Measurements from ENCODE around the gene ZNF18.
"Not testable (repeated sequence)": the region's sequence is repeated elsewhere in the genome, so short reads cannot be mapped to it uniquely, and the experiment has no call there.

The ZNF18 gene

DNA sequence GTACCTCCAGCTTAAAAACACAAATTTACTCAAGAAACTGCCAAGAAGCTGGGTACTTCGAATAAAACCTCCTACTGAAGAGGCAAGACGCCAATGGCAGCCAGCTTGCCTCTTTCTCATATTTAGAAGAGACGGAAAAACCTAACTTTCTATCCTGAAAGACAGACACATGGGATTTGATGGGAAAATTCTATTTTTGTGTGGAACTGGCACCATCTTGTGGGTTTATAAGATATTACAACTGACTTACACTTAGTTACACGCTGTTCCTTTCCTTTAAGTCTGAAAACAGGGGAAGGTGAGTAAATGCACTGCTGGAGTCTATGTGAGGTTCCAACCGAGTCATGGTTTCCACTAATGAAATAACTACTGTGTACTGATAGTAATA, 10.3 kb downstream of the ZNF18 start:
- no peak for DNase-seq (ENCODE audit: low read depth in 2 of 3, low spot score in 2 of 3)

DNA sequence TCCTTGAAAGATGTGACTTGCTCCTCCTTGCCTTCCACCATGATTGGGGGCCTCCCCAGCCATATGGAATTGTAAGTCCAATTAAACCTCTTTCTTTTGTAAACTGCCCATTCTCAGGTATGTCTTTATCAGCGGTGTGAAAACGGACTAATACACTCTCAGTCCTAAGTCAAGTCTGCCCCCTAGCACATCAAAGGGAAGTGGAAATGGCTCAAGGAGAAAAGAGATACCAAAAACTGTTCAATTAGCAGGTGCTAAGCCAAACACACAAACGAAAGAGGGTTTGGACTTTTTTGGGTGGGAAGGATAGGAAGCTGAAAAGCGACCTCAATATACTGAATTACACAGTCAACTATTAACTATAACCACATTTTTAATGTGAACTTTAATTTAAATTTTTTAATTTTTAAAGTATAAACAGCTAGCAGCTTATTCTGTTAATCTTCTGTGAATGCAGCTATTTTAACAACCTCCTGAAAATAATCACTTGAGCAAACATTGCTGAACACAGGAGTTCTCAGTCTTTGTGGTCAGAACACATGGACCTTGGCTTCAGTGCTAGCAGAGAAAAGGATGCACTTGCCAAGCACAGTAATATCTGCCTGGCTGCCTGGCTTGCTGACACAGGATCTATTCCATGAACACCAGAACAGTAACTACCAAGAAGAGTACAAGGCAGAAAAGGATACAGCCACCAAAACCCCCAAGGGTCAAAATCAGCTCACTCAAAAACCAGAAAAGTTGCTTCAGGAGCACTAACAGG, 10.9 kb downstream of the ZNF18 start:
- no peak for DNase-seq (ENCODE audit: low read depth in 2 of 3, low spot score in 2 of 3)

DNA sequence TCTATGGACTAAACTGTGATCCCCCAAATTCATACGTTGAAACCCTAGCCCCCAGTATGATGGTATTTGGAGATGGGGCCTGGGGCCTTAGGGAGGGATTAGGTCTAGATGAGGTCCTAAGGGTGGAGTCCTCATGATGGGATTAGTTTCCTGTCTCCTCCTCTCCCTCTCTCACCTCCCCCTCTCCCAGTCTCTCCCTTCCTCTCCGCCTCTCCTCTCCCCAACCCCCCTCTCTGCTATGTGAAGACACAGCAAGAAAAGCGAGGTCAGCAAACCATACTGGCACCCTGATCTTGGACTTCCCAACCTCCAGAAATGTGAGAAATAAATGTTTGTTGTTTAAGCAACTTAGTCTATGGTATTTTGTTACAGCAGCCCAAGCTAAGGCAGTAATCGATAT, 15.4 kb downstream of the ZNF18 start:
- no peak for DNase-seq (ENCODE audit: low read depth in 2 of 3, low spot score in 2 of 3)

DNA sequence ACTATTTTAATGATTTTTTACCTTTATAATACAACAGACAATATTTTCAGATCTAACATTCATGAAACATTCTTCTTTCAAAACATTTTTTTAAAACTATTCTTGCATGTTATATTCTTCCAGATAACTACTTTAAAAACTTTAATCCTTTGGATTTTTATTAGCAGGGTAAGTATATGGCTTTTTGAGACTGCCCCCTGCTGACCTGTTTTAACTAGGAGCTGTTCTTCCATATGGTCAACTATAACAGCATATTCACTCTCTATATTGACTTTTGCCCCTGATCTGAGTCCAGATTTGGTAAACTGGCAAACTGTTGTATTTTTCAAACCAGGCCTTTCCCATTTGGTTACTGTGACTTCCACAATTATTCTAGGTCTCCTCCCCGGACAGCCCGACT, 16.5 kb downstream of the ZNF18 start:
- DNase-seq (ENCODE audit: low read depth in 2 of 3, low spot score in 2 of 3), result no peak

DNA sequence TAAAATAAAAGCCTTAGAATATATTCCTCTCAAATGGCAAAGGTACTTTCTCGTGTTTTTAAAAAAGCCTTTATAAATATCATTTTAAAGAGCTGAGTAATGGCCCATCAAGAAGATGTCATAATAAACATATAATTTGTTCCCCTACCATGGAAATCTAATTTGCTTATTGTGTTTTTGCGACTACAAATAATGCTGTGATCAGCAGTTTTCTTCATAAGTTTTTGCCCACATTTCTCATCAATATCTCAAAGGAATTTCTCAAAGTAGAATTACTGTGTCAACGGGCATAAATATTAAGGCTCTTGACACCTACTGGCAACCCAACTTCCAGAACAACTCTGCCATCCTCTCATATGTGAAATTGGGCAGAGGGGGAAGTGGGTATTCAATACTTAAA, 17.5 kb downstream of the ZNF18 start:
- DNase-seq (ENCODE audit: low read depth in 2 of 3, low spot score in 2 of 3), result no peak

DNA sequence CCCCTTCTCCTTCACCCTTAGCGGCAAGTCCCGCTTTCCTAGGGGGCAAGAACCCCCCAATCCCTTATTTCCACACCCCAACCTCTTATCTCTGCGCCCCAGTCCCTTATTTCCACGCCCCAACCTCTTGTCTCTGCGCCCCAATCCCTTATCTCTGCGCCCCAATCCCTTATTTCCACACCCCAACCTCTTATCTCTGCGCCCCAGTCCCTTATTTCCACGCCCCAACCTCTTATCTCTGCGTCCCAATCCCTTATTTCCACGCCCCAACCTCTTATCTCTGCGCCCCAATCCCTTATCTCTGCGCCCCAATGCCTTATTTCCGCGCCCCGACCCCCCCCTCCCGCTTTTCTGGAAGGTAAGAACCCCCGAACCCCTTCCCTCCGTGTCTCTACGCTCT, 24.5 kb downstream of the ZNF18 start:
- DNase-seq (ENCODE audit: low read depth in 2 of 3, low spot score in 2 of 3), result not testable (repeated sequence)

DNA sequence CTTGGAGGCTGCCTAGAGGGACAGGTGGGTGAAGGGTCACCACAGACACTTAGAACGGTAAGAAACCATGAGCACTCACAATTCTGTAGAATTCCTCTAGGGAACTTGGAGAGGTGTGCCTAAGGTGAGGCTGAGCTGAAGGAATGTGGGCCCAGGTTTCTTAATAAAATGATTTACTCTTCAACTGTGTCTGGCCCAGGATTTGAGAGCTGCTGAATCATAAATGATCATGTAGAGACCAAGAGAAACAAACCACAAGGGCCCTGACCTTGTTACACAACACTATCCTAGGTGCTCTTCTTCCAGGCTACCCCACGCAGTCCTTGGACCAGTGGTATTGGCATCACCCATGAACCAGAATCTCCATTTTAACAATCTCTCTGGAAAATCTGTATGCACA, 27.7 kb downstream of the ZNF18 start:
- DNase-seq (ENCODE audit: low read depth in 2 of 3, low spot score in 2 of 3), result no peak

DNA sequence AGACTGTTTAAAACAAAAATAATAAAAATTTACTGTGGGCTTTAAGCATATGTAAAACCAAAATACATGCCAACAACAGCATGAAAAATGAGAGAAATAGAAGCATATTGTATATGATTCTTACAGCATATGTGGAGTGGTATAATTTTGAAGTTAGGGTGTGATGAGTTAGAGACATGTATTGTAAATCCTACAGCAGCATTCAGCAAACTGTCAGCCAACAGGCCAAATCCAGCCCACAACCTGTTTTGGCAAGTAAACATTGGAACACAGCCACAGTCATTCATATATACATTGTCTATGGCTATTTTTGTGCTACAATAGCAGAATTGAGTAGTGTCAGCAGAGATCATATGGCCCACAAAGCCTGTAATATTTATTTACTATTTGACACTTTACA, 42.3 kb downstream of the ZNF18 start:
- DNase-seq (ENCODE audit: low read depth in 2 of 3, low spot score in 2 of 3), result no peak

DNA sequence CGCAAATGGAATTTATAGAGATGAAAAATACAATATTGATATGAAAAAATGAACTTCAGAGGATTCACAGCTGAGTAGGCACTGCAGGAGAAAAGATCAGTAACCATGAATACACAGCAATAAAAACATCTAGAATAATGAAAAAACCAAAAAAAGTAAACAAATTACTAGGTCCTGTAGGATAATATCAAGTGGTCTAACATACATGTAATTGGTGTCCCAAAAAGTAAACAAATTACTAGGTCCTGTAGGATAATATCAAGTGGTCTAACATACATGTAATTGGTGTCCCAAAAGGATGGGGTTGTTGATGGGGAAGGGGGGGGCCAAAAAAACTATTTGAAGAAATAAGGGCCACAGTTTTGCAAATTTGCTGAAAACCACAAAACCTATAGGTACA, 43.4 kb downstream of the ZNF18 start:
- DNase-seq (ENCODE audit: low read depth in 2 of 3, low spot score in 2 of 3), result no peak

DNA sequence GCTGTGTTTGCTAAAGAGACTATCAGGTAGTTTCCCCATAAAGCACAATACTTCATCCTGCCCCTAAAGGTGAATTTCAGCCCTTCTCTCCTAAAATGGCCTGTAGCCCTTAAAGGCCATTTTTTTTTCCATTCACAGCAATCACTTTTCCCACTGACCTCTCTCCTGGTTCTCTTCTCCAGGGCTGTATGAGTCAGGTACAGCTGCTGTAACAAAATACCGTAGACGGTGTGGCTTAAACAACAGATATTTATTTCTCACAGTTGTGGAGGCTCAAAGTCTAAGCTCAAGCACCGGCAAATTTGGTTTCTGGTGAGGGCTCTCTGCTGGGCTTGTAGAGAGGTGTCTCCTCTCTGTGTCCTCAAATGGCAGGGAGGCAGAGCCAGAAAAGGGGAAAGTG, 44.7 kb downstream of the ZNF18 start:
- no peak for DNase-seq (ENCODE audit: low read depth in 2 of 3, low spot score in 2 of 3)

DNA sequence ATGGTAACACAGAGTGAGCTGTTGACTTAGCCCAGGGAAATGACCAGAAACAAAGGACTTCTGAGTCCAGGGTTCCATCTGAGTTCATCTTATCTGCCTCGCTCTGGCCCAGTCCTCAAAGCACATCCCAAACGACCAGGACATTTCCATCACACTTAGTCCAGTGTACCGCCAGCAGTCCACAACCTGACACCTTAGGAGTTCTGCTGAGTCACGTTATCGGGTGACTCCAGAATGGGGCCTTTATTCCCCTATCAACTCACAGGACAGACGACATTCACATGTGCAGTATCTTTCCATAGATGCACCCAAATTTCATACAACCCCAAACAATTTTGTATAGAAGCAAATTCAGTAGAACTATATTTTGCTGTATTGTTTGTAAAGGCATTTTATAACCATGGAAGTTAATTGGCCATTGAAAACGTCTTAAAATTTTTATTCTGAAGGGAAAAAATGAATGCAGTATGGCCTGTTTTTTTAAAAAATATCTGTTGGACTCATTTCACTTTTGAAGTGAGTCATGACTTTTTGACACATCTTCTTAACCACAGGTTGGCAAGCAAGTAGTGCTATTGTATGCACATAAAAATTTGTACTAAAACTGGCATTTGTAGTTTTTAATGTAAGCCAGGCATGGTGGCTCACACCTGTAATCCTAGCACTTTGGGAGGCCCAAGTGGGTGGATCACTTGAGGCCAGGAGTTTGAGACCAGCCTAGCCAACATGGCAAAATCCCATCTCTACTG, 46.3 kb downstream of the ZNF18 start:
- no peak for DNase-seq (ENCODE audit: low read depth in 2 of 3, low spot score in 2 of 3)

DNA sequence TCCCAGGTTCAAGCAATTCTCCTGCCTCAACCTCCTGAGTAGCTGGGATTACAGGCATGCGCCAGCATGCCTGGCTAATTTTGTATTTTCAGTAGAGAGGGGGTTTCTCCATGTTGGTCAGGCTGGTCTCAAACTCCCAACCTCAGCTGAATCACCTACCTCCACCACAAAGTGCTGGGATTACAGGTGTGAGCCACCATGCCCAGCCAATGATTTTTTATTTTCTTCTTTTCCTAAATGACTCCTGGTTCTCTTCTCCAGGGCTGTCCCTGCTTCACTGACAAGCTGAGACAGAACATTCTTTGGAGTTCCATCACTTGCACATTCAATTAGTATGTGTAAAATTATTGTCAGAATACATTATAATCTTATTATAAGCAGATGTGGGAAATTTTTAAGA, 47.7 kb downstream of the ZNF18 start:
- DNase-seq (ENCODE audit: low read depth in 2 of 3, low spot score in 2 of 3), result not testable (repeated sequence)

DNA sequence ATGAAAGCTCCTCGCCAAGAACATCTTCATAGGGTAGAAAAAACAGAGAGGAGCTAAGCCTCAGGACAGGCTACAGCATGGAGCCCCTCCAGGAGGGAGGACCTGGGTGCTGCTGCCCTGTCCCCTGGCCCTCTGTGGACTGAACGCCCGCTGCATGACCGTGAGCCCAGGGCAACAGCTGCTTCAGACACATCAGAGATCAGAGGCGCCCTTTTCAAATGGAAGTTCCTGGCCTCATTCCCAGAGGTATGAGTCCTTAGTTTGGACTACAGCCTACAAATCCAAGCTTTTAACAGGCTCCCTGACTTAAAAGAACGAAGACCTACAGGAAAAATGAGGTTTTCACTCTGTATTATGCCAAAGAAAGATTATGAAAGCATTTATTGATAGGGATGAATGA, 48.5 kb downstream of the ZNF18 start:
- no peak for DNase-seq (ENCODE audit: low read depth in 2 of 3, low spot score in 2 of 3)

DNA sequence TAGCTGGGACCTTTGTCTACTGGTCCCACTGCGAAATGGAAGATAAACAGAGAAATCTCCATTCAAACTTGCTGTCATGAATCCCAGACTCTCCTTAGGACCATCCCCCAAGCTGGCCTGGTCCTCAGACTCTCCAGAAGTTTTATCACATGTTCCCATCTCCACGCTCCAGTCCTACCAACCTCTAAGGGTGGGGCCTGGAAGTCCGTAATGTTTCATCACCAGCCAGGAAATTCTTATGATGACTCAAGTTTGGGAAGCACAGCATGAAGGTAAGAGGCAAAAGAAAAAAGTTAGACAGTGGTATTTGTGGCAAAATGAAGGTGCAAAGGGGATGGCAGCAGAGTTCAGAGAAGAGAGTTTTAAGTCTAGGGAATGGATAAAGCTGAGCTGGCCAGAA, 52.7 kb downstream of the ZNF18 start:
- no peak for DNase-seq (ENCODE audit: low read depth in 2 of 3, low spot score in 2 of 3)

DNA sequence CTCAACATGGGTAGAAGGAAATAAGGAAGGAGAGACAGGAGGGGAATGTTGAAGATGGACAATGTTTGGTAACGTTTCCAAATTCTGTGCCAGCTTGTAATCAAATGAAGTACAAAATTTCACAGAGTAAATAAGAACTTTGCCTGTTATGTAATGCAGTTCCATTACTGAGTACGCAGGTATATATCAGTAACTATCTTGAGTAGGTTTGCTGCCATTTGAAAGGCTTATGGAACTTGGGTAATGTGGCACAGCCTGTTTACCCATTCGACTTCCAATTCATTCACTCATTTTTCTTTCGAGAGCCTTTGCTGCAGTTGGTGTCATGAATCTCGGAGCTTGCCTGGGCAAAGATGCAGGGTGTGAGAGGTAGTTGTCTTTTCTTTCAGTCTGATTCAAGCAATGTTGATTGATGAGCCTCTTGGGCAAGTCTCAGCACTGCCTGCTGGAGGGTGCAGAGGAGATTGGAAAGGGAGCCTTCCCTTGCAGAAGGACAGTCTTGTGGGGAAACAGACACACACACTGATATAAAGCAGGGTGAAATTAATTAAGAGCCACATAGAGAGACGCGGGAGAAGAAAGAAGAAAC, 53.4 kb downstream of the ZNF18 start:
- DNase-seq (ENCODE audit: low read depth in 2 of 3, low spot score in 2 of 3), result no peak

DNA sequence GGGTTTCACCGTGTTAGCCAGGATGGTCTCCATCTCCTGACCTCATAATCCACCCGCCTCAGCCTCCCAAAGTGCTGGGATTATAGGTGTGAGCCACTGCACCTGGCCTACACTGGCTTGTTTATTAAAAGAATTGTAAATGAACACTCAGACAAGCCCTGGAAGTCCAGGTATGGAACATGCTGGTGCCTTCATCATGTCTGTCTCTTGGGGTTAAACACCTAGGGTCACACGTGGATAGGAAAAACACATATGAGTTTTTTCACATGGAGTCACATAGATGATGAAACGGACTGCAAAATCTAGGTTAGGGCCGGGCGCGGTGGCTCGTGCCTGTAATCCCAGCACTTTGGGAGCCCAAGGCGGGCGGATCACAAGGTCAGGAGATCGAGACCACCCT, 54.2 kb downstream of the ZNF18 start:
- DNase-seq (ENCODE audit: low read depth in 2 of 3, low spot score in 2 of 3), result not testable (repeated sequence)

DNA sequence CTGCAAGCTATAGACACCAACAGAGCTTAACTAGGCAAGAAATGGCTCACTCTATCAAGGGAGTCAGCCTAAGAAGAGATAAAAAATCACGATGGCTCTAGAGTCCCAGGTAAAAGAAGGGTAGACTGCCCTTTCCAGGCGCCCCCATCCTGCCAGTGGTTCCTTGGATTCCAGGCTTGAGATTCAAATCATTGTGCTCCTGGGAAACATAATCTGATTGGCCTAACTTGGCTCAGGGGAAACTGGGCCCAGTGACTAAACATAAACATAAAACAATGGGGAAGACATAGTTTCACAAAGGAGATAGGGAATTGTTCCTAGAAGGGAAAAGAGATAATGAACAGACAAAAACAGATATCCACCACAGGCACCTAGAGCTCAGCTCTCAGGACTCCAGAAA, 56.4 kb downstream of the ZNF18 start:
- DNase-seq (ENCODE audit: low read depth in 2 of 3, low spot score in 2 of 3), result no peak

DNA sequence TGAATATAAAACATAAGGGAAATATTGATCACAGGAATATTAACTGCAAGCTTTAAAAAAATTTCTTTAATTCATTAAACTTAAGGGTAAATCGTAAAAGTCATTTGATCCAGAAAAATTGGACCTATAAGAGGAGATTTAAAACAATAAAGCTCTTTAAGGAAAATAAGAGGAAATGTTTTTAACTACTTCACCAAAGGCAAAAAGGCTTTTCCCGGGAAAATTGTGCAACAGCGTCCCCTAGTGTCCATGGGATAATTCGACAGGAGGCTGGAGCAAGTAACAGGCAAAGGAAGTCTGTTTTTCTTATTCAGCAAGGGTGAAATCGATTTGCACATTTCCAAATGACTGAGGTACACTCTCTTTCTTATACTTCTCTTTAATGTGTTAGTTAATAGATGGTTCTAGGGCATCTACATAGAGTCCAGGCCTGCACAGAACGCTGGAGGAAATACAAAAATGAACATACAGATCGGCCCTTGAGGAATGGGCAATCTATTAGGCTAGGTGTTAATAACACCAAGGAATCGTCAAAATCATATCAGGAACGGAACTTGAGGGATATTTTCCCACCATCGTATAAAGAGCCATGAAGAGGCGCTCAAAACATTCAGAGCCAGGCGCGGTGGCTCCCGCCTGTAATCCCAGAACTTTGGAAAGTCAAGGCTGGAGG, 61.4 kb downstream of the ZNF18 start:
- peak in 1 of 3 experiments; percentile 6 for DNase-seq (ENCODE audit: low read depth in 2 of 3, low spot score in 2 of 3)

DNA sequence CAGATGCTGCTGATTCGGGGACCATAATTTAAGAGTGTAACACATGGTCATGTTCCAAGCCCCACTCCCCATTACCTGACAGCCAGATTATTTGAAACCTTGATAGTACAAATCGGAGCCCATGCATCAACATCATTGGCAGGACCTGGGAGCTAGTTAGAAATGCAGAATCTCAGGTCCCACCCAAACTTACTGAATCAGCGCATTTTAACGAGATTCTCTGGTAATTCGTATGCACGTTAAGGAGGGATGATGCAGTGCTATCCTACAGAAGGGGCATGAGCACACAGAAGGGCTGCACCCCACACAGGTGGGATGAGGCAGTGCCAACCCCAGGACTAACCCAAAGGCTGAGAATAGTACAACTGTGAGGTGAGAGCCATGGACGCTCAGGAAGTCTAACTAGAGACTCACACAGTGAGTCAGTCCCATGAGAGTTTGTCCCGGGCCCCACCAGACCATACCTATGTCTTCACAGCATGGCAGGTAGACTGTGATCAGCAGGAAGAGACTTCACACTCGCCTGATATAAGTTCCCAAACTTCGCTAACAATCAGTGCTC, 64.9 kb downstream of the ZNF18 start:
- DNase-seq (ENCODE audit: low read depth in 2 of 3, low spot score in 2 of 3), result no peak

DNA sequence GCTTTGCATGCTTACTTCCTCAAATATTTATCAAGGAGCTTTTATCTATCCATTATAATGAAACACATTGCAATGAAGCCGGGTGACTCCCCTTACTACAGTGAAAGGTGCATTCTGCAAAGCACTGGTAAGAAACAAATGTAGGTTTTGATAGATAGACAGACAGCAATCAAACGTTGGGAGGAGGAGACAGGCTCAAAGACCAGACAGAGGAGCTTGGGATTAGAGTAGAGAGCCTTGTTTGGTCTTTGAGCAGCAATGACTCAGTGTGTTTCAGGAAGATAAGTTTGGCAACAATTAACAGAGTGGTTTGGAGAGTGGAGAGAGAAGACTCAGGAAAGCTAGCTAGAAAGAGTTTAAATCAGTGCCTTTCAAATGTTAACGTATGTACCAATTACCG, 68.8 kb downstream of the ZNF18 start:
- DNase-seq (ENCODE audit: low read depth in 2 of 3, low spot score in 2 of 3), result no peak

Measured in activated CD8-positive, alpha-beta memory T cell treated with anti-CD3 and anti-CD28 coated beads for 48 hours (primary cell).